Trophoblast cell (in vitro differentiated cells and primary cell): ENCODE results near the gene SLAMF9.

ENCODE experiments used
- DNase-seq, 2 donors: peaks; one replicate each; pipeline ENCODE4 v3.0.0-alpha.2; 2016
- H2AFZ ChIP-seq: 2 replicates; pipeline ENCODE4 v1.6.1; 2013; ENCODE audit warnings: low read length, moderate library complexity, mild to moderate bottlenecking; ENCODE audit not compliant: insufficient read depth, poor library complexity
- H2AK5ac ChIP-seq: 2 replicates; pipeline ENCODE4 v1.6.1; 2013; ENCODE audit warnings: mild to moderate bottlenecking, low read length
- H2BK120ac ChIP-seq: 2 replicates; pipeline ENCODE4 v1.6.1; 2013; ENCODE audit warnings: low read length, mild to moderate bottlenecking, moderate library complexity; ENCODE audit not compliant: insufficient read depth, poor library complexity
- H2BK12ac ChIP-seq: 2 replicates; pipeline ENCODE4 v1.6.1; 2013; ENCODE audit warnings: mild to moderate bottlenecking, low read length, moderate library complexity
- H2BK5ac ChIP-seq: 2 replicates; pipeline ENCODE4 v1.6.1; 2013; ENCODE audit warnings: low read length, low read depth, moderate library complexity, mild to moderate bottlenecking; ENCODE audit not compliant: poor library complexity
- H3K14ac ChIP-seq: 2 replicates; pipeline ENCODE4 v1.6.1; 2013; ENCODE audit warnings: mild to moderate bottlenecking, low read length
- H3K18ac ChIP-seq: 2 replicates; pipeline ENCODE4 v1.6.1; 2013; ENCODE audit warnings: mild to moderate bottlenecking, low read length
- H3K23ac ChIP-seq: 2 replicates; pipeline ENCODE4 v1.6.1; 2013; ENCODE audit warnings: low read length
- H3K27ac ChIP-seq: 2 replicates; pipeline ENCODE4 v1.5.1; 2013; ENCODE audit warnings: low read depth, mild to moderate bottlenecking, inconsistent platforms, low read length, moderate library complexity
- H3K27me3 ChIP-seq: 2 replicates; pipeline ENCODE4 v1.6.1; 2013; ENCODE audit warnings: inconsistent platforms, mild to moderate bottlenecking, low read length, moderate library complexity; ENCODE audit not compliant: insufficient read depth
- H3K36me3 ChIP-seq, 2 experiments: 1 replicate in 1 of 2; 2 replicates in 1 of 2; pipeline ENCODE4 v1.6.1; 2013; ENCODE audit warnings: low read length in 2 of 2, mild to moderate bottlenecking in 2 of 2, moderate library complexity in 1 of 2; ENCODE audit not compliant: insufficient read depth in 2 of 2, control insufficient read depth in 1 of 2
- H3K4ac ChIP-seq: 2 replicates; pipeline ENCODE4 v1.6.1; 2013; ENCODE audit warnings: low read depth, mild to moderate bottlenecking, low read length, moderate library complexity
- H3K4me1 ChIP-seq, 2 experiments: 1 replicate in 1 of 2; 2 replicates in 1 of 2; pipeline ENCODE4 v1.6.1; 2013; ENCODE audit warnings: low read length in 2 of 2, mild to moderate bottlenecking in 2 of 2, moderate library complexity in 1 of 2; ENCODE audit not compliant: insufficient read depth in 2 of 2, control insufficient read depth in 1 of 2
- H3K4me2 ChIP-seq: 2 replicates; pipeline ENCODE4 v1.6.1; 2013; ENCODE audit warnings: inconsistent platforms, mild to moderate bottlenecking, low read length, moderate library complexity
- H3K4me3 ChIP-seq: 2 replicates; pipeline ENCODE4 v1.5.1; 2013; ENCODE audit warnings: mild to moderate bottlenecking, low read depth, low read length, inconsistent platforms
- H3K79me1 ChIP-seq: one replicate; pipeline ENCODE4 v1.6.1; 2013; ENCODE audit warnings: low read length
- H3K79me2 ChIP-seq: 2 replicates; pipeline ENCODE4 v1.6.1; 2013; ENCODE audit warnings: low read length, mild to moderate bottlenecking; ENCODE audit not compliant: control insufficient read depth, insufficient read depth, poor library complexity
- H3K9ac ChIP-seq: 2 replicates; pipeline ENCODE4 v1.6.1; 2013; ENCODE audit warnings: mild to moderate bottlenecking, low read length
- H3K9me3 ChIP-seq: 2 replicates; pipeline ENCODE4 v1.6.1; 2013; ENCODE audit warnings: low read depth, mild to moderate bottlenecking, control low read depth, inconsistent platforms, low read length; ENCODE audit not compliant: insufficient read depth
- H4K12ac ChIP-seq: 2 replicates; pipeline ENCODE4 v1.6.1; 2013; ENCODE audit warnings: low read depth, mild to moderate bottlenecking, low read length, moderate library complexity
- H4K8ac ChIP-seq: 2 replicates; pipeline ENCODE4 v1.6.1; 2013; ENCODE audit warnings: low read depth, mild to moderate bottlenecking, low read length, moderate library complexity
- H4K91ac ChIP-seq: one replicate; pipeline ENCODE4 v1.6.1; 2013; ENCODE audit warnings: low read depth, mild to moderate bottlenecking, low read length, moderate library complexity
- WGBS: extraction: QIAGEN DNeasy Blood & Tissue Kit; methylation state at CpG from one replicate; pipeline ENCODE4 v1.1.7; 2013; ENCODE audit warnings: missing lambda C conversion rate; ENCODE audit not compliant: insufficient read length, insufficient coverage; ENCODE audit errors: extremely low coverage; 5-methylcytosine and 5-hydroxymethylcytosine counted together

SLAMF9 gene

DNA sequence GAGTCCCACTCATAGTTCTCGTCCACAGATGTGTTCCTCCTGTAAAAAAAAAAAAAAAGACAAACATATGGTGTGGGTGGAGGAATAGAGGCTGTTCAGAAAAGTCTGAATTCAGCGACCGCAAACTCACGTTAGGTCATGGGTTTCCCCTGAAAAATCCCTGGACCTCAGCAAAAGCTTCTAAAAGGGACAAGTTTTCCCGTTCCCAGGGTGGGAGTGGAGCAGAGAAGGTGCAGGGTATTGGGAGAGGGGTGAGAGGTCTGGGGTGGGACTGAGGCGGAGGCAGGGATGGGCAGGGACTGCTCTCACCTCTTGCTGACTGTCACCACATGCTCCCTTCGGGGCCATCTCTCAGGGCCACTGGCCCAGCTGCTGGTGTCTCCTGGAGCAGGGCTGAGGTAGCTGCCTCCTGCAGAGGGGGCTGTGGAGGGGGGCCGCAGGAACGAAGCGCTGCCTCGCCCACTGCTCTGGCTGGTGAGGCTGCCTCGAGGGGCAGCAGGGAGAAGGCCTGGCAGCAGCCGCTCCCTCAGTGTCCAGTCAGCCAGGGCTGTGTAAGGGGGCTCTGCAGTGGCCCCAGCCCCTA, 26.1 kb downstream of the SLAMF9 start:
- no peak overlapping the region for H4K91ac ChIP-seq

DNA sequence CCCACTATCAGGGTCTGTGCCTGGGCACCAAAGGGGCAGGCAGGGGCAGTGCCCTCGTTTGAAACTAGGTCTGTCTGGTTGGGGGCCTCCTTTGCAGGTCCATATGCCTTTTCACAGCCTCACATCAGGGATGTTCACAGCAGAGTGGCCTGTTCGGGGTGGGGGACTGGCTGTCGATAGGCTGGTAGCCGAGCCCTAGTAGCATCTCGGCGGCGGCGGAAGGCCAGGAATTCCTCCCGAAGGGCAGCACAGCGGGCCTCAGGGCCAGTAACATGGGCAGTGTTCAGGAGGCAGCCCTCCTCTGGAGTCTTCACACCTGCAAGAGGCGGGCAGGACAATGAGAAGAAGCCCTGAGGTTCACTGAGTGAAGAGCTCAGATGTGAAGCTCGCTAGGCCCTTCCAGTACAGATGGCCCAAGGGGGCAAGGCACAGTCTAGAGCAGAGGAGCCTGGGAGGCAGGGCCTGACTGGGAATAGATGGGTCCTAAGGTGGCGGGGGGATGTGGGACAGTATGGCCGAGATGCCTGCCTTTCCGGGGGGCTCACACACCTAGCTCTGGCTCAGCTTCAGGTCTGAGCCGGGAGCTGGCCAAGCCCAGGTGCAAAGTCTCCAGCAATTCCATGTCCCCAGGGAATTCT, 26.7 kb downstream of the SLAMF9 start:
- H4K12ac ChIP-seq = no peak overlapping the region

More for the DNA sequence above, 26.1 kb downstream of the SLAMF9 start:
- no peak overlapping the region for H4K12ac ChIP-seq
- no peak overlapping the region for H2BK12ac ChIP-seq
- peaks cover 10 to 12% of the 10 kb centered on the region in 2 experiments for H3K36me3 ChIP-seq
- H3K9me3 ChIP-seq = peaks cover 2% of the 10 kb centered on the region
- no peak overlapping the region for H2AFZ ChIP-seq
- no peak overlapping the region for H2BK5ac ChIP-seq
- peaks cover 26% of the 10 kb centered on the region for H3K79me1 ChIP-seq
- H3K9ac ChIP-seq = no peak overlapping the region
- H3K18ac ChIP-seq = no peak overlapping the region
- H3K27ac ChIP-seq = no peak overlapping the region
- H3K4me3 ChIP-seq = no peak overlapping the region
- H3K27me3 ChIP-seq = no peaks in the 10 kb centered on the region
- H4K8ac ChIP-seq = no peak overlapping the region
- DNase-seq = no peak
- H3K4me1 ChIP-seq = peaks cover 11 to 16% of the 10 kb centered on the region in 2 experiments
- H3K79me2 ChIP-seq = peaks cover 20% of the 10 kb centered on the region
- H3K23ac ChIP-seq = no peak overlapping the region
- no peak overlapping the region for H2BK120ac ChIP-seq
- no peak overlapping the region for H3K4ac ChIP-seq
- H3K4me2 ChIP-seq = no peak overlapping the region
- H2AK5ac ChIP-seq = no peak overlapping the region
- no CpG with 5 or more reads among the region's 13 CpGs for WGBS
- peak overlapping the region; percentile 7 for H3K14ac ChIP-seq

DNA sequence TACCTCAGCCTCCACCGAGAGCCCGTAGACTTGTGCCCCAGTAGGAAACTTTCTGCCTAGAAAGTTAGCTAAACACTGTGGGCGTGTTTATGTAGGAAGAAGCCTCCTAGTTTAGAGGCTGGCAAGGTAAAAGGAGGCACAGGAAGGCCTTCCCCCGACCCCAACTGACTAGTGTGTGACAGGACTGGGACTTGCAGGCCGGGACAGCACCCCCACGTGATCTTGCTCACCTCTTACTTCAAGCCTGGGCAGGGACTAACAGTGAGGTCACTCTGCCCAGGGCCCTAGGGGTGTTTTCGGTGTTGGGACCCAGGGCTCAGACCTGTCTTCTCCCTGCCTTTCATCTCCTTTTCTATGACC, 28.3 kb downstream of the SLAMF9 start:
- no peak overlapping the region for H2AFZ ChIP-seq
- H2AK5ac ChIP-seq = no peak overlapping the region
- peaks cover 18 to 22% of the 10 kb centered on the region in 2 experiments for H3K36me3 ChIP-seq
- H3K18ac ChIP-seq = peak overlapping the region; percentile 30
- no peak overlapping the region for H2BK12ac ChIP-seq
- H3K9ac ChIP-seq = peak overlapping the region; percentile 13
- H3K14ac ChIP-seq = peak overlapping the region; percentile 10
- H2BK120ac ChIP-seq = peak overlapping the region; percentile 12
- no CpG with 5 or more reads among the region's 7 CpGs for WGBS
- no peaks in the 10 kb centered on the region for H3K27me3 ChIP-seq
- peaks cover 24 to 27% of the 10 kb centered on the region in 2 experiments for H3K4me1 ChIP-seq
- H3K79me2 ChIP-seq = peaks cover 34% of the 10 kb centered on the region
- peak overlapping the region; percentile 42 for H3K27ac ChIP-seq
- no peak overlapping the region for H3K23ac ChIP-seq
- peak overlapping the region; percentile 8 for H4K8ac ChIP-seq
- H3K79me1 ChIP-seq = peaks cover 35% of the 10 kb centered on the region
- peak overlapping the region; percentile 58 for H2BK5ac ChIP-seq
- H4K91ac ChIP-seq = peak overlapping the region; percentile 44
- H3K4ac ChIP-seq = no peak overlapping the region
- no peak overlapping the region for H4K12ac ChIP-seq
- H3K4me3 ChIP-seq = peak overlapping the region; percentile 52
- peak overlapping the region; percentile 65 for H3K4me2 ChIP-seq
- peak; percentile 52 to 66 for DNase-seq
- H3K9me3 ChIP-seq = peaks cover 2% of the 10 kb centered on the region

More for the DNA sequence above, 26.7 kb downstream of the SLAMF9 start:
- no peak overlapping the region for H3K18ac ChIP-seq
- H3K4me3 ChIP-seq = no peak overlapping the region
- H3K79me2 ChIP-seq = peaks cover 26% of the 10 kb centered on the region
- H2BK12ac ChIP-seq = no peak overlapping the region
- H3K9ac ChIP-seq = no peak overlapping the region
- no peak overlapping the region for H4K91ac ChIP-seq
- H3K23ac ChIP-seq = no peak overlapping the region
- H3K36me3 ChIP-seq = peaks cover 13 to 15% of the 10 kb centered on the region in 2 experiments
- H2BK5ac ChIP-seq = no peak overlapping the region
- no peaks in the 10 kb centered on the region for H3K27me3 ChIP-seq
- no peak overlapping the region for H3K27ac ChIP-seq
- H3K79me1 ChIP-seq = peaks cover 31% of the 10 kb centered on the region
- no peak overlapping the region for H2BK120ac ChIP-seq
- no peak for DNase-seq
- H3K4me1 ChIP-seq = peaks cover 15 to 19% of the 10 kb centered on the region in 2 experiments
- H4K8ac ChIP-seq = no peak overlapping the region
- peaks cover 2% of the 10 kb centered on the region for H3K9me3 ChIP-seq
- no peak overlapping the region for H2AFZ ChIP-seq
- H3K14ac ChIP-seq = no peak overlapping the region
- no peak overlapping the region for H3K4me2 ChIP-seq
- H3K4ac ChIP-seq = no peak overlapping the region
- WGBS = no CpG with 5 or more reads among the region's 16 CpGs
- no peak overlapping the region for H2AK5ac ChIP-seq

DNA sequence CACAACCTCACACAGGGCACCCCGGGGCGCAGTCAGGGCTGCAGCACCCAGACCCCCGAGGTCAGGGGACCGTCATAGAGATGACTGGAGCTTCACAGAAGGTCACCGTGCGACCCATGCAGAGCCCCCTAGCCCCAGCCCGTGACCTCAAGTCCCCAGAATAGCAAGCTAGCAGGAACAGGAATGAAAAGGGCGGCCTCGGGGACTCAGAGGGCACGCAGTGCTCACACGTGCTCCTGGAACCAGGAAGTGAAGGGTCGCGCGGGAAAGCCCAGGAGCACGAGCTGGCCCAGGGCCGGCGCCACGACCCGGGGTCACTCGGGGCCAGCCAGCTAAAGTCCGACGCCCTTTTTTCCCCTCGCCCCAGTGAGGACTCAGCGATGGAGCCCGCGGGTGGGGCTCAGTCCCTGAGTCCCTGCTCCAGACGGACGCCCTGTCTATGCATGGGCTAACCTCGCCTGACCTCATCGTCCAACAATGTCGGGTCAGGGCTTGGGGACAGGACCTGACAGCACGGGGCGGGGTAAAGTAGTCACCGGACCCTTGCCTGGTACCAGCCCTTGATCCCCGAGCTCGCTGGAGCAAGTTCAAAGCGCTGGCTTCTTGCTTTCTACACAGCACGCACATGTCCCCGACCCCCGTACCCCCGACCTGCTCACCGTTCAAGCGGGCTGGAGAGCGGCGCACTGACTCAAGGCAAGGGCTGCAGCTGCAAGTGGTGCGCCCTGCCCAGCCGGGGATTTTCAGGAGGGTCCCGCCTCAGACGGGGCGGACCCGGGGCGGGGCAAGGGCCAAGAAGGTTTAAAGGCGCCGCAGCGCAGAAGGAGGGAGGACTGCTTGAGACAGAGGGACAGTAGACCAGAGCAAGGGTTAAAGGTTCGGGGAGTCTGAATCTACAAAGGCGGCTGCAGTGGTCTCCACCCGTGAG, 29.0 kb downstream of the SLAMF9 start, which contains the start of gene TAGLN2:
TSS of gene TAGLN2 (minus strand) at position 717 of the 928 bp plus-strand sequence. CDS start 4,998 bp downstream, outside the sequence.
- H3K36me3 ChIP-seq = peaks cover 23 to 26% of the 10 kb centered on the region in 2 experiments
- peaks cover 36% of the 10 kb centered on the region for H3K79me2 ChIP-seq
- peak within 1 kb of the TSS; percentile 96 for H3K18ac ChIP-seq
- no peak within 1 kb of the TSS for H3K23ac ChIP-seq
- H2BK12ac ChIP-seq = peak within 1 kb of the TSS; percentile 75
- peak within 1 kb of the TSS; percentile 98 for H2BK5ac ChIP-seq
- H2BK120ac ChIP-seq = peak within 1 kb of the TSS; percentile 98
- peak; percentile 97 for DNase-seq
- peak within 1 kb of the TSS; percentile 87 for H4K8ac ChIP-seq
- no CpG with 5 or more reads among the region's 58 CpGs for WGBS
- peak within 1 kb of the TSS; percentile 96 for H2AK5ac ChIP-seq
- peak within 1 kb of the TSS; percentile 75 for H4K12ac ChIP-seq
- peak within 1 kb of the TSS; percentile 99 for H4K91ac ChIP-seq
- peaks cover 35% of the 10 kb centered on the region for H3K79me1 ChIP-seq
- peak within 1 kb of the TSS; percentile 54 for H2AFZ ChIP-seq
- peak within 1 kb of the TSS; percentile 93 for H3K9ac ChIP-seq
- no peaks in the 10 kb centered on the region for H3K27me3 ChIP-seq
- H3K4ac ChIP-seq = peak within 1 kb of the TSS; percentile 99
- H3K4me1 ChIP-seq = peaks cover 24 to 27% of the 10 kb centered on the region in 2 experiments
- H3K9me3 ChIP-seq = no peaks in the 10 kb centered on the region
- peak within 1 kb of the TSS; percentile 90 for H3K4me3 ChIP-seq
- peak within 1 kb of the TSS; percentile 65 for H3K4me2 ChIP-seq
- H3K27ac ChIP-seq = peak within 1 kb of the TSS; percentile 98
- peak within 1 kb of the TSS; percentile 94 for H3K14ac ChIP-seq
